ENCODE measurements around the gene DCTPP1.

DNA sequence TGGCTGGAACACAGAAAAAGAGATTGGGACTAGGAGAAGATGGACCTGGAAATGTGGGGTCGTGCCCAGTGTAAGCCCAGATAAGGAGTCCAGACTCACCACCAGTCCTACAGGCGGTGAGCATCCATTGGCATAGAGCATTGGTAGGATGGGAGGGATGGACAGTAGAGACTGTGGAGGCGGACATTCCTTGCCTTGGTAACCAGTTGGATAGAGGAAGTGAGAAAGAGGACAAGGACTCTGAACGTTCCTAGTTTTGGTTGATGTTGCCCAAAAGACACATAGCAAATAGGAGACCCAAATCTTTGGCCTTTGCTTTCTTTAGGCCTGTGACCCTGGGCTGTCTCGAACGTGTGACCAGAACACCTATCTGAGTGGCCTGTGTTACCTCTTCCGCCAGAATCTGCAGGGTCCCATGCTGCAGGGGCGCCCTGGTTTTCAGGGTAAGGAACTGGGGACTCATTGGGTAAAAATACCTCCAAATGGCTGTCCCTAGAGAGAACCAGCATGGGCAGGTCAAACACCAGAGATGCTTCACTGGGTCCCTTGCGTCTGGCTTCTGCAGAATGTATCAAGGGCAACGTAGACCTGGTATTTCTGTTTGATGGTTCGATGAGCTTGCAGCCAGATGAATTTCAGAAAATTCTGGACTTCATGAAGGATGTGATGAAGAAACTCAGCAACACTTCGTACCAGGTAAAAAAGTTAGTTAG is 49.1 kb upstream of the DCTPP1 start:
- no peak for TF ChIP-seq GATA2 (IDR thresholded peaks at IDR 0.05; ENCODE audit: low read depth, low read length)
- no peak for TF ChIP-seq GATA3 (IDR thresholded peaks at IDR 0.05; ENCODE audit: low read depth, low read length)
